Heart left ventricle (tissue), 13 donors: Measurements from ENCODE around the gene SLC25A26.
"Not testable (repeated sequence)": the region's sequence is repeated elsewhere in the genome, so short reads cannot be mapped to it uniquely, and the experiment has no call there.

Experiments used
- POLR2A ChIP-seq, 2 donors: fragments of 450-650 bp; IDR thresholded peaks; one replicate each; pipeline ENCODE4 v1.6.1; 2017; ENCODE audit warnings: antibody characterized with exemption in 2 of 2, mild to moderate bottlenecking in 2 of 2, moderate library complexity in 2 of 2
- TF ChIP-seq, protein P1 (sequence below), 12 donors: fragments of 200-600 bp; sonication (generic) in 4 of 12; IDR thresholded peaks; one replicate each; pipeline versions ENCODE4 v1.5.0 to v1.8.0; 2018 to 2022; ENCODE audit warnings: antibody characterized with exemption in 12 of 12, mild to moderate bottlenecking in 5 of 12
- donor health status: ischemic (EF 13 %, LVEDD 7.1; RV severe dilation, severe dysfunction).
- donor health status: DM: no; HTN: yes; CAD: no.
- donor health status: DM: no; HTN: no; CAD: no.
- donor health status: ischemic (EF 25% LVEDD 6.9; RV normal size, moderate dysfunction).
- donor health status: ischemic (EF 25% LVEDD 5.7; RV mildly dilated, moderate dysfunction).
- donor health status: ischemic (EF 35%, LVEDD 5.7; RV mildly dilated, moderate dysfunction).
- donor health status: nonischemic (EF 11% LVEDD 7.7; RV severe dilation, severe dysfunction).
- donor health status: DM: yes; HTN: yes; CAD: no.
- donor health status: PGD.
- donor health status: ischemic (EF 29% LVEDD 5.4; RV normal size, mild dysfunction).
- donor health status: nonischemic (EF 23%, LVEDD 6.1; RV moderate dilation, normal function).

DNA sequence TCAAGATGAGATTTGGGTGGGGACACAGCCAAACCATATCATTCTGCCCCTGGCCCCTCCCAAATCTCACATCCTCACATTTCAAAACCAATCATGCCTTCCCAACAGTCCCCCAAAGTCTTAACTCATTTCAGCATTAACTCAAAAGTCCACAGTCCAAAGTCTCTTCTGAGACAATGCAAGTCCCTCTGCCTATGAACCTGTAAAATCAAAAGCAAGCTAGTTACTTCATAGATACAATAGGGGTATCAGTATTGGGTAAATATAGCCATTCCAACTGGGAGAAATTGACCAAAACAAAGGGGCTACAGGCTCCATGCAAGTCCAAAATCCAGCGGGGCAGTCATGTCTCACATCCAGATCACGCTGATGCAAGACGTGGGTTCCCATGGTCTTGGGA is 200.3 kb downstream of the SLC25A26 start:
- TF ChIP-seq, protein P1, sequence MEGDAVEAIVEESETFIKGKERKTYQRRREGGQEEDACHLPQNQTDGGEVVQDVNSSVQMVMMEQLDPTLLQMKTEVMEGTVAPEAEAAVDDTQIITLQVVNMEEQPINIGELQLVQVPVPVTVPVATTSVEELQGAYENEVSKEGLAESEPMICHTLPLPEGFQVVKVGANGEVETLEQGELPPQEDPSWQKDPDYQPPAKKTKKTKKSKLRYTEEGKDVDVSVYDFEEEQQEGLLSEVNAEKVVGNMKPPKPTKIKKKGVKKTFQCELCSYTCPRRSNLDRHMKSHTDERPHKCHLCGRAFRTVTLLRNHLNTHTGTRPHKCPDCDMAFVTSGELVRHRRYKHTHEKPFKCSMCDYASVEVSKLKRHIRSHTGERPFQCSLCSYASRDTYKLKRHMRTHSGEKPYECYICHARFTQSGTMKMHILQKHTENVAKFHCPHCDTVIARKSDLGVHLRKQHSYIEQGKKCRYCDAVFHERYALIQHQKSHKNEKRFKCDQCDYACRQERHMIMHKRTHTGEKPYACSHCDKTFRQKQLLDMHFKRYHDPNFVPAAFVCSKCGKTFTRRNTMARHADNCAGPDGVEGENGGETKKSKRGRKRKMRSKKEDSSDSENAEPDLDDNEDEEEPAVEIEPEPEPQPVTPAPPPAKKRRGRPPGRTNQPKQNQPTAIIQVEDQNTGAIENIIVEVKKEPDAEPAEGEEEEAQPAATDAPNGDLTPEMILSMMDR (IDR thresholded peaks at IDR 0.05) = not testable (repeated sequence)
- TF ChIP-seq POLR2A (IDR thresholded peaks at IDR 0.05) = not testable (repeated sequence)
